Hippocampal formation (tissue), 2 donors: ENCODE results near the gene MTREX.
"Not testable (repeated sequence)": the region's sequence is repeated elsewhere in the genome, so short reads cannot be mapped to it uniquely, and the experiment has no call there.

ENCODE experiments used
- DNase-seq, 2 donors: peaks; one replicate each; lab custom pipeline; 2025; lab: John Stamatoyannopoulos, UW

Gene MTREX

DNA sequence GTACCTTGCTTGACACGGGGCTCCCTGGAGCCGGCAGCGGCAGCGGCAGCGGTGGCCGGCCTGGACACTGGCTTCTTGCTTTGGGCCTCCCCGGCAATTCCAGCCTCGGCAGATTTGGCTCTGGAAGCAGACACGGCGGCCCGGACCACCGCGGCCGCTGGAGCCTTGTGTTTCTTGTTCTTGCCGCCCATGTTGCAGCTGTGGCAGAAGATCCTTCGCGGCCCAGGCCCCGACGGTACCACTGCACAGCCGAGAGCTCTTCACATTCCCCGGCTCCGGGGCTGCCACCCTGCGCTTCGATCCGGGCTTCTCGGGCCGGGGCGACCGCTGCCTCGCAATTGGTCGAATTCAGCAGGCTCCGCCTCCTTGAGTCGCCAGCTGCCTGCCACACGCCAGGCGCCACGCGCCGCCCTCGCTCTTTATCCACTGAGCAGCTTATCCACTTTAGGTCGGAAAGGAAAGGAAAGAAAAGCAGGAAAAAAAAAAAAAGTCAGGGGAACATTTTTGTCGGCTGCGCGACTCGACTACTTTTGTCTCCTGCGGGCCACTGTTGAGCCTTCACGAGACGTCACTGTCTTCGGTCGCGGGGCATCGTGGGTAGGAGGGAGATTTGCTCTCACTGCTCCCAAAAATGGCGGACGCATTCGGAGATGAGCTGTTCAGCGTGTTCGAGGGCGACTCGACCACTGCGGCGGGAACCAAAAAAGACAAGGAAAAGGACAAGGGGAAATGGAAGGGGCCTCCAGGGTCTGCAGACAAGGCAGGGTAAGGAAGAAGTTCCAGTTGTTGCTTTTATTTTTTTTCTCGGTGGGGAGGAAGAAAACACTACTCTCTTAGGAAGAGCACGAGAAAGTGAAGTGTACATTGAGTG is at the start of gene MTREX, which contains the start of gene DHX29:
TSS of gene MTREX (plus strand) at position 607 of the 871 bp plus-strand sequence. CDS start at position 632, 25 bp downstream.
TSS of gene DHX29 (minus strand) at position 312 of the 871 bp plus-strand sequence. CDS start at position 191, 121 bp downstream.
- DNase-seq, result peak; percentile 92

GRCh38 chr5:55258339-55258738 is 49.5 kb upstream of the MTREX start:
- no peak for DNase-seq

DNA sequence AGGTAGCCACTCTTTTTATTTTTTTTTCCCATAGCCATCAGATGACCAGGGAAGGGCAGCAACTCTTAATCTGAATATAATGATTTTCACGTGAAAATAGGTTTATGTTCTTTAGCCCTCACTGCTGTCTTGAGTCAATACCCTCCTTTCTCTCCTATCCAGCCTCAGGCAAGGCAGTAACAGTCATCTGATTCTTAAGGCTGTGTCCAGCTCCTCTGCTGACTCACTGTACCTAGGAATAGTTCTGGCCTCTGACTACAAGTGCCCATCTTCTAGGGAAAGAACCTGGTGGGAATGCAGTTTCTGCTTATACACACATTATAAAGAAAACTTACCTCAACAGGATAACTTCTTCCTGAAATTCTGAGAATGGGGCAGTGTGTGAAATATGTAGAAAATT is 31.0 kb upstream of the MTREX start:
- no peak for DNase-seq

DNA sequence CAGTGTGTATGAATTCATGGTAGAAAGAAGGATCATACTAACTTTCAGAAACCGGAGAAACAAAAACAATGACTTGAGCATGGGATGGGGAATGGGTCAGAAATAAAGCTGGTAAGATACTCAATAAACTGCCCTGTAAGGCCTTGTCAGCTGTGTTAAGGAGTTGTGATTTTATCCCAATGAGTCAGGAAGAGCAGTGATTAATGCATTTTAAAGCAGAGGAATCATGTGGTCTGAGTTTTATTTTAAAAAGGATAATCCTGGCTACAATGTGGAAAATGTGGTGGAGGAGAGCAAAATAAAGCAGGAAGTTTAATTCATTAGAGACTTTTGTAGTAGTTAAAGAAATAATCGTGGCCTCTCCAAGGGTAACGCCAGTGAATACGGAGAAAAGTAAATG is 29.0 kb upstream of the MTREX start:
- DNase-seq, result no peak

- DNase-seq, result no peak
These were observed 21.3 kb upstream of the MTREX start for GRCh38 chr5:55286411-55286933.

DNA sequence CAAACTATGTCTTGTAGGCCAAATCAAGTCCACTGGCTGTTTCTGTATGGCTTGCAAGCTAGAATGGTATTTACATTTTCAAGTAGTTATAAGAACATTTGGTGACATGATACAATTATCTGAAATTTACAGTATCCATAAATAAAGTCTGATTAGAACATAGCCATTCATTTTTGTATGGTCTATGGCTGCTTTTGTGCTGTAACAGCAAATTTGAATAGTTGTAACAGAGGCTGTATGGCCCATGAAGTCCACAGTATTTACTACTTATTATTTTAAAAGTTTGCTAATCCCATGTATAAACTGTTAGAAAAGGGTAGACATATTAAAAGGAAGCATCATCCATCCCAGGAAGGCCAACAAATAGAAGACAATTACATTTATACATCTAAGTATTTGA is 18.0 kb upstream of the MTREX start:
- no peak for DNase-seq

GRCh38 chr5:55290991-55291390 is 16.8 kb upstream of the MTREX start:
- no peak for DNase-seq

- no peak for DNase-seq
These were observed 12.9 kb upstream of the MTREX start for GRCh38 chr5:55294935-55295334.

GRCh38 chr5:55300890-55301289 is 6.9 kb upstream of the MTREX start:
- no peak for DNase-seq

DNA sequence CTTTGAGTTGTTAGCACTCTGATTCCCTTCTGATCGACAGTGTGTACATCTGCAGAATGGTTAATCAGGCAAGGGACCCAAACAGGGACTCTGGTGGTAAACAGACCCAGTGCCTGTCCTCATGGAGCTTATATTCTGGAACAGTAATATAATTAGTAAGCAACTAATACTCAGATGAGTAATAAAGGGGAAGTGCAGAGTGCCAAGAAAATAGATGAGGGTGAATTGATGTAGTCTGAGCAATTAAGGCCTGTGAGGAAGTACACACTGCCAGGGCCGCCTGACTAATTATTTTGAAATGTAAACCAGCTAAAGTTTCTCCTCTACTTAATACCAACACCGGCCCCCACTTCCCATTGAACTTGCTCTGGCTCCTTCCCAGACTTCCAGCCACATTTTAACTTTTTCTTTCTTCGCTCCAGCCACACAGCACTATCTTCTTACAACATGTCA is 4.5 kb upstream of the MTREX start:
- DNase-seq, result no peak

- DNase-seq, result no peak
These were observed 3.2 kb upstream of the MTREX start for GRCh38 chr5:55304584-55304983.

GRCh38 chr5:55305345-55305744 is 2.4 kb upstream of the MTREX start:
- DNase-seq, result no peak

- no peak for DNase-seq
These were observed 977 bp upstream of the MTREX start for GRCh38 chr5:55306641-55307382.

GRCh38 chr5:55308254-55308836 is 556 bp downstream of the MTREX start:
- no peak for DNase-seq

DNA sequence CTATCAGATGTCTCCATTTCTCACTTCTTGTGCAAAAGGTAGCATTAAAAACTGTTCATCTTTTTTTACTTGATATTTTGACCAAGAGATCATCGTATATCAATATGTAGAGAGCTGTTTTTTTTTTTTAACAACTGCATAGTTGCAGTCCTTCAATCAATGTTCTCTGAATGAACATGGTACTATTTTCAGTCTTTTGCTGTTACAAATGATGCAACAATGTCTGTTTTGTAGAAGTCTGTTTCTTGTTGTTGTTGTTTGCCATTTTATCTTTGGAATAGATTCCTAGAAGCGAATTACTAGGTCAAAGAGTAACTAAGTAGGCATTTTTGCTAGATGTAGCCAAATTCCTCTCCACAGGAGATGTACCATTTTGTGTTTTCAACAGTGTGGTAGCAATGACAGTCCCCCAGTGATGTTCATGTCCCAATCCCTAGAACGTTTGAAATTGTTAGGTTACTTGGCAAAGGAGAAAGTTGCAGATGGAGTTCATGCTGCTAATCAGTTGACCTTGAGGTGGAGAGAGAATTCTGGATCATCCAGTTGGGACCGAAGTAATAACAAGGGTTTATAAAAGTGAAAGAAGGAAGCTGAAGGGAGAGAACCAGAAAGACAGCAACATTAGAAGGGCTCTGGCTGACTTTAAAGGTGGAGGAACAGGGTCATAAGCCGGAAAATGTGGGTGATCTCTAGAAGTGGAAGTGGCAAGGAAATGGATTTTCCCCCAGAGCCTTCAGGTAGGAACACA is 6.3 kb downstream of the MTREX start:
- no peak for DNase-seq

GRCh38 chr5:55316289-55316688 is 8.5 kb downstream of the MTREX start:
- no peak for DNase-seq

- no peak for DNase-seq
These were observed 9.0 kb downstream of the MTREX start for GRCh38 chr5:55316837-55317236.

- not testable (repeated sequence) for DNase-seq
These were observed 10.4 kb downstream of the MTREX start for GRCh38 chr5:55318237-55318636.

- DNase-seq, result no peak
These were observed 11.7 kb downstream of the MTREX start for GRCh38 chr5:55319491-55319890.

DNA sequence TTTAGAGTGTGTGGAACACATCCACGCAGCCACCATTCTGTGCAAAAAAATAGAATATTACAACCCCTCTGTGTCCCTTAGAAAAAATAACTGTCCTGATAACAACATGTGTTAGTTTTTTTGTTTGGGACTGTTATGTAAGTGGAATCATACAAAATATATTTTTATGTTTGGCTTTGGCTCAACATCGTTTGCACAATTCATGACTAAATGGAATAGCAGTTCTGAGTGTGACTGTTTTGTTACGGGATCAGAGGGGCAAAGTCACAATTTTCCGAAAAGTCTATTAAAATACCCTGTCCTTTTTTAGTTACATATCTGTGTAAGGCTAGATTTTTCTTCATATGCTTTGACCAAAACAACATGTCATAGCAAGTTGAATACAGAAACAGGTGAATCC is 12.8 kb downstream of the MTREX start:
- DNase-seq, result no peak

DNA sequence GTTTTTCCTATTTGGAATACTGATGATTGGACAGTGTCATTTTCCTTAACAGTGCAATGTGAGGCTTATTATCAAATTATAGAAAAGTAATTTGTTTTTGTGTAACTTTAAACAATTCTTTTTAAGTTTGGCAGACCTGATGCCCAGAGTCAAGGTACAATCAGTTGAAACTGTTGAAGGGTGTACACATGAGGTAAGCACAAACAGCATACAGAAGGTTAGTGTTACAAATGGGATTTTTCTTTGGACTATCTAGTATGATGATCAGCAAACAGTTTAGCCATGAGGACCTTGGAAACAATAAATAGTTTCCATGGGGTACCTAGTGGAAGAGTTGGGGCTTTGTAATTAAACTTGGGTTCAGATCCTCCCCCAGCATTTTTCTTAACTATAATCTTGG is 16.2 kb downstream of the MTREX start:
- DNase-seq, result no peak
